Liver (tissue), 9 donors: ENCODE results near the gene DGKB. TPM values are rescaled to one million over a fixed set of nuclear protein-coding genes. Genes with fewer than 3 reads are reported as not detected.

Source experiments
- DNase-seq: peaks from one replicate; pipeline ENCODE4 v3.0.0-alpha.2; 2017; ENCODE audit warnings: low spot score
- H3K27ac ChIP-seq, 2 donors: one replicate each; pipeline ENCODE4 v1.7.0; 2013; ENCODE audit warnings: inconsistent platforms in 2 of 2, low read length in 2 of 2, control low read depth in 1 of 2, low read depth in 1 of 2, mild to moderate bottlenecking in 1 of 2
- H3K27me3 ChIP-seq, 4 donors: one replicate each; pipeline versions ENCODE4 v1.6.1 to v1.7.0; 2013; ENCODE audit warnings: low read length in 3 of 4, inconsistent platforms in 1 of 4, mild to moderate bottlenecking in 1 of 4, moderate library complexity in 1 of 4; ENCODE audit not compliant: control insufficient read depth in 4 of 4, insufficient read depth in 4 of 4
- H3K36me3 ChIP-seq, 4 donors: one replicate each; pipeline versions ENCODE4 v1.6.1 to v1.7.0; 2013; ENCODE audit warnings: low read length in 3 of 4, mild to moderate bottlenecking in 3 of 4, low read depth in 1 of 4, moderate library complexity in 1 of 4; ENCODE audit not compliant: control insufficient read depth in 4 of 4, insufficient read depth in 3 of 4
- H3K4me1 ChIP-seq, 4 donors: one replicate each; pipeline versions ENCODE4 v1.6.1 to v1.7.0; 2013; ENCODE audit warnings: low read length in 3 of 4, mild to moderate bottlenecking in 3 of 4, moderate library complexity in 1 of 4; ENCODE audit not compliant: control insufficient read depth in 4 of 4, insufficient read depth in 4 of 4
- H3K4me3 ChIP-seq, 3 donors: one replicate each; pipeline versions ENCODE4 v1.6.1 to v1.7.0; 2013; ENCODE audit warnings: low read length in 3 of 3, control low read depth in 1 of 3, low read depth in 1 of 3, mild to moderate bottlenecking in 1 of 3
- H3K9ac ChIP-seq, 2 donors: one replicate each; pipeline ENCODE4 v1.7.0; 2013; ENCODE audit warnings: low read length in 2 of 2, mild to moderate bottlenecking in 2 of 2, moderate library complexity in 2 of 2, control low read depth in 1 of 2, low read depth in 1 of 2
- H3K9me3 ChIP-seq, 4 donors: one replicate each; pipeline versions ENCODE4 v1.6.1 to v1.7.0; 2013; ENCODE audit warnings: low read length in 3 of 4; ENCODE audit not compliant: control insufficient read depth in 4 of 4
- EGR1 ChIP-seq, 2 donors: IDR thresholded peaks; 2 replicates each; pipeline ENCODE4 v1.6.1; 2016 to 2018; ENCODE audit warnings: antibody characterized with exemption in 2 of 2, low read depth in 2 of 2
- FOXA1 ChIP-seq: IDR thresholded peaks from 2 replicates; pipeline ENCODE4 v1.6.1; 2016; ENCODE audit warnings: antibody characterized with exemption
- FOXA2 ChIP-seq: IDR thresholded peaks from 2 replicates; pipeline ENCODE4 v1.6.1; 2016; ENCODE audit warnings: antibody characterized with exemption
- GABPA ChIP-seq, 2 donors: IDR thresholded peaks in 1 of 2; conservative IDR thresholded peaks in 1 of 2; 2 replicates each; pipeline ENCODE4 v1.6.1; 2016; ENCODE audit warnings: antibody characterized with exemption in 2 of 2, mild to moderate bottlenecking in 1 of 2, moderate library complexity in 1 of 2
- HNF4A ChIP-seq, 2 donors: conservative IDR thresholded peaks; 2 replicates each; pipeline ENCODE4 v1.6.1; 2016; ENCODE audit warnings: antibody characterized with exemption in 2 of 2, mild to moderate bottlenecking in 2 of 2
- HNF4G ChIP-seq: IDR thresholded peaks from 2 replicates; pipeline ENCODE4 v1.6.1; 2016; ENCODE audit warnings: antibody characterized with exemption
- MAX ChIP-seq: IDR thresholded peaks from 2 replicates; pipeline ENCODE4 v1.6.1; 2016; ENCODE audit warnings: antibody characterized with exemption
- NR2F2 ChIP-seq: IDR thresholded peaks from 2 replicates; pipeline ENCODE4 v1.6.1; 2016; ENCODE audit warnings: antibody characterized with exemption
- RAD21 ChIP-seq, 2 donors: IDR thresholded peaks; 2 replicates each; pipeline ENCODE4 v1.6.1; 2016; ENCODE audit warnings: antibody characterized with exemption in 2 of 2, mild to moderate bottlenecking in 2 of 2
- REST ChIP-seq: IDR thresholded peaks from 2 replicates; pipeline ENCODE4 v1.6.1; 2016; ENCODE audit warnings: antibody characterized with exemption, mild to moderate bottlenecking
- RXRA ChIP-seq, 2 donors: IDR thresholded peaks; 2 replicates each; pipeline ENCODE4 v1.6.1; 2017 to 2018; ENCODE audit warnings: antibody characterized with exemption in 2 of 2, mild to moderate bottlenecking in 1 of 2
- SP1 ChIP-seq: IDR thresholded peaks from 2 replicates; pipeline ENCODE4 v1.6.1; 2018; ENCODE audit warnings: antibody characterized with exemption, mild to moderate bottlenecking
- TAF1 ChIP-seq: conservative IDR thresholded peaks from 2 replicates; pipeline ENCODE4 v1.6.1; 2016; ENCODE audit warnings: antibody characterized with exemption, mild to moderate bottlenecking
- YY1 ChIP-seq: IDR thresholded peaks from 2 replicates; pipeline ENCODE4 v1.6.1; 2016; ENCODE audit warnings: antibody characterized with exemption, mild to moderate bottlenecking
- ZBTB33 ChIP-seq: IDR thresholded peaks from 2 replicates; pipeline ENCODE4 v1.6.1; 2016; ENCODE audit warnings: antibody characterized with exemption
- WGBS: extraction: QIAGEN DNeasy Blood & Tissue Kit; methylation state at CpG from one replicate; pipeline ENCODE4 v1.1.7; 2013; 5-methylcytosine and 5-hydroxymethylcytosine counted together
- polyA plus RNA-seq, 2 donors: library from polyadenylated mRNA; stranded (reverse) in 1 of 2; unstranded in 1 of 2; fragments of 200-250 nt in 1 of 2; fragments of >200 nt in 1 of 2; fragmentation: Nextera tagmentation in 1 of 2; extraction: Ambion mirVana in 1 of 2; gene quantifications; one replicate each; pipeline versions ENCODE4 v1.2.1 to v1.2.3, GENCODE V29; 2013 to 2015
- total RNA-seq, 2 donors: library from RNA; depleted of rRNA; stranded (reverse); fragments of >200 nt; gene quantifications; one replicate each; pipeline ENCODE4 v1.2.3, GENCODE V29; 2014
- donor health status: healthy.
- donor health status: healthy.
- donor health status: healthy.
- donor health status: healthy.
- donor health status: healthy.

DGKB gene
- total and polyA plus RNA-seq, 4 donors, result 0.09 to 0.42 TPM; not detected in 2

- no peaks in the 10 kb centered on the region for H3K36me3 ChIP-seq
- no peaks in the 10 kb centered on the region for H3K4me1 ChIP-seq
- DNase-seq, result no peak
- peaks cover 0 to under 1% (median 0%) of the 10 kb centered on the region in 4 donors for H3K9me3 ChIP-seq
- no peak for TF ChIP-seq YY1
- TF ChIP-seq REST, result no peak
- no peak for TF ChIP-seq HNF4G
- TF ChIP-seq FOXA1, result no peak
- TF ChIP-seq HNF4A (conservative IDR thresholded peaks at IDR 0.05), result no peak
- no peak for TF ChIP-seq NR2F2
- TF ChIP-seq RAD21 (IDR thresholded peaks at IDR 0.05), result no peak
- TF ChIP-seq FOXA2, result no peak
- H3K27ac ChIP-seq, result no peak overlapping the region
- H3K4me3 ChIP-seq, result no peak overlapping the region
- H3K9ac ChIP-seq, result no peak overlapping the region
- WGBS, result 94% methylated on average over 6 of the region's 6 CpGs
- no peaks in the 10 kb centered on the region for H3K27me3 ChIP-seq
These were observed 30.7 kb downstream of the DGKB start for GRCh38 chr7:14871880-14872279.

GRCh38 chr7:14870394-14870793, 32.2 kb downstream of the DGKB start:
- DNase-seq, result no peak
- H3K27me3 ChIP-seq, result no peaks in the 10 kb centered on the region
- no peaks in the 10 kb centered on the region for H3K4me1 ChIP-seq
- H3K4me3 ChIP-seq, result no peak overlapping the region
- no peaks in the 10 kb centered on the region for H3K36me3 ChIP-seq
- TF ChIP-seq FOXA1, result no peak
- TF ChIP-seq GABPA (IDR thresholded peaks at IDR 0.05 in 1 of 2, conservative IDR thresholded peaks at IDR 0.05 in 1 of 2), result no peak
- no peak overlapping the region for H3K27ac ChIP-seq
- peaks cover 0 to 5% (median 1%) of the 10 kb centered on the region in 4 donors for H3K9me3 ChIP-seq
- WGBS, result 89% methylated on average over 11 of the region's 11 CpGs
- no peak overlapping the region for H3K9ac ChIP-seq

- peaks cover 0 to 5% (median 1%) of the 10 kb centered on the region in 4 donors for H3K9me3 ChIP-seq
- no peak for DNase-seq
These were observed 33.6 kb downstream of the DGKB start for GRCh38 chr7:14868937-14869336.

More at GRCh38 chr7:14868937-14869336, 33.6 kb downstream of the DGKB start:
- no peak overlapping the region for H3K9ac ChIP-seq
- H3K27me3 ChIP-seq, result no peaks in the 10 kb centered on the region
- H3K36me3 ChIP-seq, result no peaks in the 10 kb centered on the region
- H3K27ac ChIP-seq, result no peak overlapping the region
- no peak for TF ChIP-seq SP1
- TF ChIP-seq EGR1 (IDR thresholded peaks at IDR 0.05; ENCODE audit: low read depth in 2 of 2), result no peak
- no peak for TF ChIP-seq HNF4G
- TF ChIP-seq ZBTB33, result no peak
- TF ChIP-seq YY1, result no peak
- no peak for TF ChIP-seq RAD21 (IDR thresholded peaks at IDR 0.05)
- TF ChIP-seq MAX, result no peak
- TF ChIP-seq HNF4A (conservative IDR thresholded peaks at IDR 0.05), result no peak
- no peak for TF ChIP-seq GABPA (IDR thresholded peaks at IDR 0.05 in 1 of 2, conservative IDR thresholded peaks at IDR 0.05 in 1 of 2)
- TF ChIP-seq TAF1, result no peak
- TF ChIP-seq RXRA (IDR thresholded peaks at IDR 0.05), result no peak
- no peak for TF ChIP-seq FOXA2
- TF ChIP-seq NR2F2, result no peak
- no peak overlapping the region for H3K4me3 ChIP-seq
- no peaks in the 10 kb centered on the region for H3K4me1 ChIP-seq
